ENCODE measurements around the gene TMCO4.
A peak's percentile ranks its signal among the peaks of the same experiment; 100 is the strongest.

TMCO4 gene

GRCh38 chr1:19773485-19773884, 26.2 kb downstream of the TMCO4 start:
- Mint-ChIP-seq H3K4me3 (no peak overlapping the region), H3K4me1 (no peaks in the 10 kb centered on the region), H3K27ac (no peak overlapping the region), H3K9me3 (no peaks in the 10 kb centered on the region), H3K36me3 (peaks cover 20% of the 10 kb centered on the region)
- DNase-seq (ENCODE audit: low spot score in 2 of 2) (no peak), ATAC-seq (no peak)

GRCh38 chr1:19772053-19772452, 27.7 kb downstream of the TMCO4 start:
- Mint-ChIP-seq H3K9me3 (no peaks in the 10 kb centered on the region), H3K36me3 (peaks cover 12% of the 10 kb centered on the region), H3K4me3 (no peak overlapping the region), H3K27ac (no peak overlapping the region), H3K4me1 (no peaks in the 10 kb centered on the region)
- DNase-seq (ENCODE audit: low spot score in 2 of 2) (no peak), ATAC-seq (no peak)

DNA sequence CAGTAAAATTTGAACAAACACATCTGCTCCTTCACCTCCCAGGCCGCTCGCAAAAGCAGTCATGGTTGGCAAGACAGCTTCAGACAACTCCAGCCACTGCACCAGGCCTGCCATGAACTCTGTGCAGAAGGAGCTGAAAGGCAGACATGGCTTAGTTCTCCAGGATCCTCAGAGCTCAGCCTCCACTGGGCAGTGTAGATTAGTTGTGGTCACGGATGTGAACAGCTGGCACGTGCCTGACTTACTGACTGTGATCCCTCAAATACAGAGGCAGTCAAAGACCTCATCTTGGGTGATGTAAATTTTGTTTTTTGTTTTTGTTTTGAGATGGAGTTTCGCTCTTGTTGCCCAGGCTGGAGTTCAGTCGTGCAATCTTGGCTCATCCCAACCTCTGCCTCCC, 28.4 kb downstream of the TMCO4 start:
- Mint-ChIP-seq H3K9me3 (no peaks in the 10 kb centered on the region), H3K4me3 (no peak overlapping the region), H3K27ac (no peak overlapping the region), H3K4me1 (peaks cover 6% of the 10 kb centered on the region), H3K36me3 (peaks cover 9% of the 10 kb centered on the region)
- ATAC-seq (no peak), DNase-seq (ENCODE audit: low spot score in 2 of 2) (no peak)

- Mint-ChIP-seq H3K4me1 (peaks cover 13% of the 10 kb centered on the region), H3K36me3 (peaks cover 9% of the 10 kb centered on the region), H3K9me3 (no peaks in the 10 kb centered on the region), H3K4me3 (no peak overlapping the region), H3K27ac (no peak overlapping the region)
- ATAC-seq = no peak
- no peak for DNase-seq (ENCODE audit: low spot score in 2 of 2)
These were observed 29.1 kb downstream of the TMCO4 start for GRCh38 chr1:19770436-19771190.

DNA sequence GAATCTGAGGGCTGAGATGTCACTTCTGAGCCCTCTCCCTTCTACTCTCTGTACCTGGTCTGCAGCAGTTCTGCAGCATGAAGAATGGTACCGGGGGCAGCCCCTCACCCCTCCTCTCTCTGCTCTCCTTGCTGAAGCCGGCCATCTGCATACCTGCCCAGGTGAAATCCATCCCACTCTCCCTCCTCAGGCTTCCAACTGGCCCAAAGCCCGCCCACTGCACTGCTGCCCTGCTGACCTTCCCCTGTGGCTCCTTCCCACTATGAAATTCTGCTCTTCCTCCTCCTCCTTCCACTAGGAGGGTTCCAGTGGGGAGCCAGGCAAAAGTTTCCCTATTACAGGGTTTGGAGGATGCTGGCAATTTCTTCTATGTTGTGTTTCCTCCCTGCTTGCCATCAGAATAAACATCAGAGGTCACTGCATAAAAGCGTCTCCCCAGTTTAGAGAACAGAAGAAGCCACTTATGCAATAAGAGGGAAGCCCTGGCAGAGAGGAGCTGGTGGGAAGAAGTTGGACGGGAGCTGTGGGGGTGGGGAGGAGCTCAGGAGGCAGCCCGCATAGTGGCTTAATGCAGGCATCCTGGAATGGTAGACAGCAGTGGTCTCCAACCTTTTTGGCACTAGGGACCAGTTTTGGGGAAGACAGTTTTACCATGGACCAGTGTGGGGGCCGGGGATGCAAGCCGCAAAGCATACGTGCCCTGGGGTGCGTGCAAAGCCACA, 30.3 kb downstream of the TMCO4 start:
- Mint-ChIP-seq H3K27ac (peak overlapping the region; percentile 10), H3K36me3 (peaks cover 14% of the 10 kb centered on the region)
- no peak for ATAC-seq

DNA sequence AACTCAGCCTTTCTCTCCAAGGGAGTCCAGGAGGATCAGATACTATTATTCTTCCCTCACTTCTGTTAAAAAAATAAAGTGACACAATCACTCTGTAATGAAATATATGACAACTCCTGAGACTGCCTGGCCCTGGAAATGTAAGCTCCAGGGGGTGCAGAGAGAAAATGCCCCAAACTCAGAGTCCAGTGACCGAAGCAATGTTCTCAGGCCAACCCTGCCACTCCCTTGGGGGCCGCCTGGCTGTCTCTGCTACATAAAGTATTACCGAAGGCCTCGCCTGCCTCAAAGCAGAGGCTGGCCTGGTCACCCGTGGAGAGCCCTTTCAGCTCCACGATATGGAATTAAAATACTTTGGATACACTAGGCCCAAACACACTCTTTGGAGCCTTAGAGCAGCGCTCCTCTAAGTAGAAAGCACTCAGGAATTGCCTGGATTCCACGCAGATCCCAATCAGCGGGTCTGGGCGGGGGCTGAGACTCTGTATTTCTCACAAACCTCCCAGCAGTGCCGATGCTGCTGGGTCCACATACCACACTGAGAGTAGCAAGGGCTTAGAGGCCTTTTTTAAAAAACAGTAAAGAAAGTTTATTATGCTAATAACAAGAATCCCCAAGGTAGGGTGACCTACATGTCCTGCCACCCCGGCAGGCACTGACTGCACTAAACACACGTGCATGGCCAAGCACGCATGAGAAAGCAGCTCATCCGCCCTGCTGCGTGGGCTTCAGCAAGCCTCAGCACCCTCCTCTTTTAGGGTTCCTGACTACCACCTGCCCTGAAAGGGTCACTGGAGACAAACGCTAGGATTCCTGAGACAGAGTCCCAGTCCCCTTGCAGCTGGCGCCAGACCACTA, 31.1 kb downstream of the TMCO4 start:
- DNase-seq (ENCODE audit: low spot score in 2 of 2) = no peak
- H3K4me1 Mint-ChIP-seq = peaks cover 22% of the 10 kb centered on the region
- H3K27ac Mint-ChIP-seq = peak overlapping the region; percentile 10
- H3K36me3 Mint-ChIP-seq = peaks cover 14% of the 10 kb centered on the region
- H3K9me3 Mint-ChIP-seq = no peaks in the 10 kb centered on the region
- H3K4me3 Mint-ChIP-seq = no peak overlapping the region
- ATAC-seq = no peak

More for the DNA sequence above, 30.3 kb downstream of the TMCO4 start:
- DNase-seq (ENCODE audit: low spot score in 2 of 2) = no peak
- peaks cover 22% of the 10 kb centered on the region for H3K4me1 Mint-ChIP-seq
- H3K4me3 Mint-ChIP-seq = no peak overlapping the region
- H3K9me3 Mint-ChIP-seq = no peaks in the 10 kb centered on the region

- Mint-ChIP-seq H3K27ac (peak overlapping the region; percentile 5), H3K4me1 (peaks cover 22% of the 10 kb centered on the region), H3K4me3 (no peak overlapping the region), H3K9me3 (no peaks in the 10 kb centered on the region), H3K36me3 (peaks cover 6% of the 10 kb centered on the region)
- peak; percentile 80 for ATAC-seq
- no peak for DNase-seq (ENCODE audit: low spot score in 2 of 2)
These were observed 34.1 kb downstream of the TMCO4 start for GRCh38 chr1:19765623-19766022.

DNA sequence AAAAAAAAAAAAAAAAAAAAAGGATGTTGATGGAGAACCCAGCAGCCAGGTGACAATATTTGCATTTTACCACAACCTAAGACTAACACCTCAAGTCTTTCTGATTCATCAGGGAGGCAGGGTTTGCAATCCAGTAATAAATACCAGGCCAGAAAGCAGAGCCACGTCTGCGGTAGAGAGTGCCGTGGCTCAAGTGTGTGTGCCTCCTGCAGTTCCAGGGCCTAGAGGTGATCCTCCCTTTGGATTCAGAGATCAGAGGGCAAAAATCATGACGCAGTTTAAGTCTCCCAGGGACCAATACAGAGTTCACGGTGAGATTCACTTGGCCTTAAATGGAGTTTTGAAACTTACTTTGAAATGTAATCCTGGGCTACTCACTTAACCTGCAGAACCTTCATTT, 34.9 kb downstream of the TMCO4 start:
- DNase-seq (ENCODE audit: low spot score in 2 of 2) = no peak
- Mint-ChIP-seq H3K36me3 (peaks cover 6% of the 10 kb centered on the region), H3K4me1 (peaks cover 22% of the 10 kb centered on the region), H3K4me3 (no peak overlapping the region), H3K27ac (peak overlapping the region; percentile 5), H3K9me3 (no peaks in the 10 kb centered on the region)
- peak; percentile 41 for ATAC-seq

DNA sequence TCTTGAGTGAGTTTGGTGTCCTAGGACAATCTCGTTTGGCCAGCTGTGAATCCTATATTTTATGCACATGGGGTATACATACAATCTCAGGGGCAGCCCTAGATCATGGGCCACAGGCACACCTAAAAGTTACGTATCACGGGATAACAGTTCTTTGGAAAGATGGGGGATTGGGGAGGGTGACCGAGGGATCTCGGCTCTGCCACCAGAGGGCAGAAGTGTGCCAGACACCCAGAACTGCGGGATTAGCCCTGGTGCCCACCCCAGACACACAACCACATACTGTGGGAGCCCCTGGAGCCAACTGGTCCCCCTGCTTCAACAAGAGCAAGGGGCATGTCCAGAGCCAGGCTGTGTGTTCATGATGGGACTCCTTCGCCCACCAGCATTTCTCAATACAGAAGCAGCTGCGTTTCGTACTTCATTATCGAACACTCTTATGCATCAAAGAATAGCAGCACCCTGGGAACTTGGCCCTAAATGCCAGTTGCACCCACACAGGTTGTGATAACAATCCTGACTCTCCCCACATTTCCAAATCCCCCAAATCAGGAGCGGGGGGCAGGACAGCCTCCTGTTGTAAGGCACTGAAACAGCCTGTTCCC, 37.4 kb downstream of the TMCO4 start:
- DNase-seq (ENCODE audit: low spot score in 2 of 2) = peak; percentile 11 to 58
- Mint-ChIP-seq H3K4me1 (peaks cover 30% of the 10 kb centered on the region), H3K27ac (no peak overlapping the region), H3K4me3 (no peak overlapping the region), H3K36me3 (peaks cover 6% of the 10 kb centered on the region), H3K9me3 (no peaks in the 10 kb centered on the region)
- ATAC-seq = peak; percentile 41

- Mint-ChIP-seq H3K4me1 (peaks cover 8% of the 10 kb centered on the region), H3K27ac (peak overlapping the region; percentile 64), H3K36me3 (peaks cover 8% of the 10 kb centered on the region), H3K9me3 (no peaks in the 10 kb centered on the region), H3K4me3 (no peak overlapping the region)
- DNase-seq (ENCODE audit: low spot score in 2 of 2) (no peak), ATAC-seq (no peak)
These were observed 40.0 kb downstream of the TMCO4 start for GRCh38 chr1:19759740-19760089.

DNA sequence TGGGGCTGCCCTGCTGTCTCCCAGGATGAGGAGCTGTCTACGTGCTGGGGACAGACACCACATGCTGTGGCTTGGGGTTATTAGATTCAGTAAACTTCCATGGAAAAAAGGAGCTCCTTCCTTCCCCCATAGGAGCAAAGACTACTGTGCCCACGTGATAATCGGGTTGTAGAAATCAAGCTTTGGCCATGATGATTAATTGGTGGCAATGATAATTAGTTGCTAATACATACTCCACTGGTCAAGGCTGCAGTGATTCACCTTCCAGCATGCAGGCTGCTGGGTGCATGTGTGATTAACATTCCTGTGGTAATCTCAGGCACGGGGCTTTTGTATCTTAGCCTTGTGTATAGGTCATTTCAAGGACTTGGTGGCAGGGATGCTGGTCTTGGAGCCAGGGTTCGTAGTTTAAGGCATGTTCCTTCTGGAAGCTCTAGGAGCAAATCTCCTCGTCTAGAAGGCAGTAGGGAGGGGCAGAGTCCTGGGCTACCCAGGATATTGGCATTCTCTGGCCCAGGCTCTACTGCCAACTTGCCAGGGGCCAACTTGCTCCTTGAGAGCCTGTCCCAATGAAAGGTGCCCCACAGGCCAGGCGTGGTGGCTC, 41.4 kb downstream of the TMCO4 start:
- Mint-ChIP-seq H3K27ac (no peak overlapping the region), H3K4me3 (no peak overlapping the region), H3K9me3 (no peaks in the 10 kb centered on the region), H3K36me3 (peaks cover 11% of the 10 kb centered on the region), H3K4me1 (peaks cover 8% of the 10 kb centered on the region)
- no peak for DNase-seq (ENCODE audit: low spot score in 2 of 2)
- ATAC-seq = no peak

DNA sequence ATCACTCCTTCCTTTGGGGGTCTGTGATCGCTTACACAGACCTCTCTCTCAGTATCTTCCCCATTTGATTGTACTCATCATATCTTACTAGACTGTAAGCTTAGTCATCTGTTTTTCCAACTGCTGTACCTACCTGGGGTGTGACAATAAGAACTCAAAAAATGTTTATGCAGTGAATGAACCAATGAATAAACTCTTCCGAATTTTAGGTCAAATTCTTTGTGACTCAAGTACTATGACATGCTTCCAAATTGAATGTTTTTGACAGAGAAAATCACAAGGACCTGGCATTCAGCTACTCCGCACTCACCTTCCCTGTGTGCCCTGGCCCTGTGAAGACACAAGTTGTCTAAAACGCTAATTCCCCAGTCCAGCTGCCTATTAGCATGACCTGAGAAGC, 42.1 kb downstream of the TMCO4 start:
- no peaks in the 10 kb centered on the region for H3K9me3 Mint-ChIP-seq
- H3K36me3 Mint-ChIP-seq = peaks cover 17% of the 10 kb centered on the region
- no peak overlapping the region for H3K4me3 Mint-ChIP-seq
- no peak for ATAC-seq
- no peak for DNase-seq (ENCODE audit: low spot score in 2 of 2)
- H3K4me1 Mint-ChIP-seq = peaks cover 8% of the 10 kb centered on the region
- no peak overlapping the region for H3K27ac Mint-ChIP-seq

GRCh38 chr1:19756480-19756879, 43.2 kb downstream of the TMCO4 start:
- ATAC-seq (no peak), DNase-seq (ENCODE audit: low spot score in 2 of 2) (no peak)
- H3K4me3 Mint-ChIP-seq = no peak overlapping the region
- H3K36me3 Mint-ChIP-seq = peaks cover 17% of the 10 kb centered on the region
- peaks cover 8% of the 10 kb centered on the region for H3K4me1 Mint-ChIP-seq
- H3K9me3 Mint-ChIP-seq = no peaks in the 10 kb centered on the region
- no peak overlapping the region for H3K27ac Mint-ChIP-seq

DNA sequence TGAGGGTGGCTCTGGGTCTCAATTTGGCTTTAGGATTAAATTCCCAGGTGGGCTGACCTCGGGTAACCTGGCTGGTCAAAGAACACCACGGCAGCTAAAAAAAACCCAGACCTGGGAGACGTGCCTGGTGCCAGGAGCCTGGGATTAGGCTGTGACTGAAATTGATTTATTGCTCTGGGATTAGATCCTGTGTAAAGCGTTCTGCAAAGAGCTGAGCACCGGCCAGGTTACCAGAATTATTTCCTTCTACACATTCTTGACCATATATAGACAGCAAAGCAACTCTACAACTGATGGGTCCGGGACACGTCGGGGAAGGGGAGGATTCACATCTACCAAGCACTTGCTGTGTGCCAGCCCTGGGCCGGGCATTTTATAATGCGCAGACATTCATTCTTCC, 45.2 kb downstream of the TMCO4 start:
- Mint-ChIP-seq H3K36me3 (peaks cover 23% of the 10 kb centered on the region), H3K9me3 (no peaks in the 10 kb centered on the region), H3K27ac (no peak overlapping the region), H3K4me3 (no peak overlapping the region), H3K4me1 (peaks cover 6% of the 10 kb centered on the region)
- no peak for DNase-seq (ENCODE audit: low spot score in 2 of 2)
- no peak for ATAC-seq

Measured in stimulated activated effector memory CD8-positive, alpha-beta T cell treated with anti-CD3 and anti-CD28 coated beads, Interleukin-12 subunit alpha, Interleukin-12 subunit beta, amount 100 ng/mL, for 72 hours (primary cell).